Head of caudate nucleus (tissue), 42 donors: ENCODE data around the gene DDX28.
"Not testable (repeated sequence)": the region's sequence is repeated elsewhere in the genome, so short reads cannot be mapped to it uniquely, and the experiment has no call there.

Experiments used
- DNase-seq, 42 donors: peaks; one replicate each; pipeline versions ENCODE4 v3.0.0 to v3.0.0-alpha.2; 2020 to 2021; ENCODE audit warnings: mixed read lengths in 7 of 42
- intact Hi-C: fragments of 100-400 bp; cut with DNase I; formaldehyde crosslinking; loops from one replicate; pipeline ENCODE4 v1.15.0; 2022

The DDX28 gene

DNA sequence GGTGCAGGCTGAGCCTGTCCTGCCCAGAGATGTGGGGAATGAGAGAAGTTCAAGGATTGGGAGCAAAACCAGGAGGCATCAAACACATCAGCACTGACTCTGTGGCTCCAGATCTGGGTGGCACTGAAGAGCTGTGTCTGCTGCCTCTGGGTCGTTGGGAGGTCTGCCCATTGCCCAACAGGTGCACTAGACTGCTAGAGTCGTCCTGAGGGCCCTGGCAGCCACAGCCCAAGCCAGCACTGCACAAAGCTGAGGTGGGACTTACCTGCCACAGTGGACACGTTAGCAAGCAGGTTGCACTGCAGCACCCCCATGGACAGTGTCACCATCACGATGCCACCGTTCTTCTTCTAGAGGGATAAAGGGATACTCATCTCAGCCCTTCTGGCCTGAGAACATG, 46.0 kb downstream of the DDX28 start:
- intact Hi-C loops, result no loop called here
- no peak for DNase-seq

- intact Hi-C loops, result no loop called here
- no peak for DNase-seq
These were observed 46.8 kb downstream of the DDX28 start for GRCh38 chr16:67976205-67976604.

DNA sequence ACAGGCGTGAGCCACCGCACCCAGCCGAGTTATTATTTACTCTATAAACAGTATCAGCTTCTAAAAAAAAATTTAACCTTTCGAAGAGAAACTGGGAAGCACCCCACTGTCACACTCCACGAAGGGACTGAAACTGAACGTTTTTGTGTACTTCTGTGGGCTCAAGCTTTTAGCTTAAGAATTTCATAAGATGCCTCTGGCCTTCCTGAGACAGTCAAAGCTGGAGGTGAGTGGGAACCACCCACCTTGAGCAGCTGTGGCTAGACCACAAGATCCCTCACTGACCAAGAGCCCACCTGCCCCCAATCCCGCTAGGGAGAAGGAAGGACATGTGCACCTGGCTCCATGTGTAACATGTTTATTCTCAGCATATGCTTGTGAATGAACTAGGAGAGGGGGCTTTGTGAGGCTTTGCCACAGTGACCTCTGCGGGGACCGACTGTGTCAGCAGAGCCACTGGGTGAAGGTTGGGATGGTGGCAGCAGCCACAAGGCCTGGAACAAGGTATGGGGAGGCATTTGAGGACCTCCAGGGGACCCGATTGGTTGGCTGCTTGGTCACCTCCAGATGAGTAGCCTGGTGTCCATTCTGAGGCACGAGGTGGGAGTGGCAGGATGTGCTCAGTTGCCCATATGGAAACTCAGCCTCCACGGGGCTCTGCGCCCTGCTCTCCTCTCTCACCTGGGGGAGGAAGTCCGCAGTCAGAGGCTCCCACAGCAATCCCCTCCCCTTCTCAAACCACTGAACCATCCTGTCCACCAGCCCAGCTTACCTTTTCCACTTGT, 47.5 kb downstream of the DDX28 start:
- no peak for DNase-seq
- intact Hi-C loops, result no loop called here

- not testable (repeated sequence) for DNase-seq
These were observed 50.7 kb downstream of the DDX28 start for GRCh38 chr16:67972285-67972684.

GRCh38 chr16:67971111-67971510, 51.9 kb downstream of the DDX28 start:
- intact Hi-C loops, result no loop called here
- DNase-seq, result no peak

More at GRCh38 chr16:67972285-67972684, 50.7 kb downstream of the DDX28 start:
- intact Hi-C loops, result not testable (repeated sequence)
